MM.1S (cell line): ENCODE results near the gene TELO2.

ENCODE experiments used
- DNase-seq: peaks from one replicate; pipeline ENCODE4 v3.0.0-alpha.2; 2015
- H2AFZ ChIP-seq: fragments of 300-600 bp; sonication (generic); 2 replicates; pipeline ENCODE4 v1.6.0; 2016; ENCODE audit warnings: antibody characterized with exemption, low read length
- H3F3A ChIP-seq: fragments of 300-600 bp; sonication (generic); 2 replicates; pipeline ENCODE4 v1.6.1; 2016; ENCODE audit warnings: mild to moderate bottlenecking, antibody characterized with exemption, low read length, moderate library complexity, mixed read lengths; ENCODE audit not compliant: insufficient read depth
- H3K27ac ChIP-seq: fragments of 300-600 bp; sonication (generic); 2 replicates; pipeline ENCODE4 v1.5.1; 2016; ENCODE audit warnings: mild to moderate bottlenecking, low read length
- H3K27me3 ChIP-seq: fragments of 300-600 bp; sonication (generic); replicated peaks from 2 replicates; pipeline ENCODE4 v1.6.0; 2016; ENCODE audit warnings: low read length; ENCODE audit not compliant: insufficient read depth
- H3K36me3 ChIP-seq: fragments of 300-600 bp; sonication (generic); replicated peaks from 2 replicates; pipeline ENCODE4 v1.6.1; 2016; ENCODE audit warnings: mild to moderate bottlenecking, low read length, mixed read lengths; ENCODE audit not compliant: insufficient read depth
- H3K4me1 ChIP-seq: fragments of 300-600 bp; sonication (generic); 2 replicates; pipeline ENCODE4 v1.6.1; 2016; ENCODE audit warnings: low read length, mixed read lengths
- H3K4me2 ChIP-seq: fragments of 300-600 bp; sonication (generic); 2 replicates; pipeline ENCODE4 v1.6.0; 2016; ENCODE audit warnings: low read depth, low read length
- H3K4me3 ChIP-seq: fragments of 300-600 bp; sonication (generic); 2 replicates; pipeline ENCODE4 v1.5.1; 2016; ENCODE audit warnings: low read length, mixed read lengths
- H3K79me2 ChIP-seq: fragments of 300-600 bp; sonication (generic); 2 replicates; pipeline ENCODE4 v1.6.1; 2016; ENCODE audit warnings: mixed run types, low read length, mixed read lengths
- H3K9ac ChIP-seq: fragments of 300-600 bp; sonication (generic); 2 replicates; pipeline ENCODE4 v1.6.1; 2016; ENCODE audit warnings: low read length, mixed read lengths
- H3K9me2 ChIP-seq: fragments of 300-600 bp; sonication (generic); replicated peaks from 2 replicates; pipeline ENCODE4 v1.6.1; 2016; ENCODE audit warnings: mild to moderate bottlenecking, low read length, mixed read lengths; ENCODE audit not compliant: insufficient read depth
- H3K9me3 ChIP-seq: fragments of 300-600 bp; sonication (generic); replicated peaks from 2 replicates; pipeline ENCODE4 v1.6.1; 2016; ENCODE audit warnings: mild to moderate bottlenecking, low read length, mixed read lengths; ENCODE audit not compliant: insufficient read depth
- H4K20me1 ChIP-seq: fragments of 300-600 bp; sonication (generic); 2 replicates; pipeline ENCODE4 v1.6.1; 2016; ENCODE audit warnings: mild to moderate bottlenecking, low read length, moderate library complexity, mixed read lengths; ENCODE audit not compliant: insufficient read depth
- CTCF ChIP-seq: fragments of 300-600 bp; sonication (generic); IDR thresholded peaks from 2 replicates; pipeline ENCODE4 v1.5.1; 2016; ENCODE audit warnings: antibody characterized with exemption, low read length, mixed read lengths
- EZH2 ChIP-seq: fragments of 300-600 bp; sonication (generic); optimal IDR thresholded peaks from 2 replicates; pipeline ENCODE3; 2017; ENCODE audit warnings: low read depth, mild to moderate bottlenecking, antibody characterized with exemption, low read length, mixed read lengths
- EZH2phosphoT487 ChIP-seq: fragments of 300-600 bp; sonication (generic); IDR thresholded peaks from 2 replicates; pipeline ENCODE4 v1.6.1; 2018; ENCODE audit warnings: antibody characterized with exemption, low read length

TELO2 gene

GRCh38 chr16:1527836-1528811 is 35.0 kb downstream of the TELO2 start:
- H3K9me2 ChIP-seq = no peaks in the 10 kb centered on the region
- H3K4me3 ChIP-seq = no peak overlapping the region
- H3K4me2 ChIP-seq = no peak overlapping the region
- no peaks in the 10 kb centered on the region for H3F3A ChIP-seq
- H4K20me1 ChIP-seq = no peaks in the 10 kb centered on the region
- no peak overlapping the region for H3K27ac ChIP-seq
- no peak overlapping the region for H3K9ac ChIP-seq
- TF ChIP-seq EZH2phosphoT487 (no peak), EZH2 (no peak), CTCF (no peak)
- DNase-seq = no peak
- H3K36me3 ChIP-seq = no peaks in the 10 kb centered on the region
- no peak overlapping the region for H2AFZ ChIP-seq
- H3K4me1 ChIP-seq = no peaks in the 10 kb centered on the region
- H3K79me2 ChIP-seq = no peaks in the 10 kb centered on the region
- H3K27me3 ChIP-seq = peaks cover 92% of the 10 kb centered on the region
- no peaks in the 10 kb centered on the region for H3K9me3 ChIP-seq

- Histone ChIP-seq H3K9me2 (no peaks in the 10 kb centered on the region), H3K27me3 (peaks cover 92% of the 10 kb centered on the region), H3K4me1 (no peaks in the 10 kb centered on the region), H3F3A (no peaks in the 10 kb centered on the region), H2AFZ (no peak overlapping the region), H3K36me3 (no peaks in the 10 kb centered on the region), H3K27ac (no peak overlapping the region), H3K4me2 (no peak overlapping the region), H3K4me3 (no peak overlapping the region), H3K9me3 (no peaks in the 10 kb centered on the region), H4K20me1 (no peaks in the 10 kb centered on the region), H3K79me2 (no peaks in the 10 kb centered on the region), H3K9ac (no peak overlapping the region)
- TF ChIP-seq CTCF (no peak), EZH2 (no peak), EZH2phosphoT487 (no peak)
- no peak for DNase-seq
These were observed 35.9 kb downstream of the TELO2 start for GRCh38 chr16:1528921-1529537.

- H3K9me2 ChIP-seq = no peaks in the 10 kb centered on the region
- no peak overlapping the region for H3K4me2 ChIP-seq
- no peaks in the 10 kb centered on the region for H3F3A ChIP-seq
- DNase-seq = no peak
- no peaks in the 10 kb centered on the region for H4K20me1 ChIP-seq
- no peak overlapping the region for H3K27ac ChIP-seq
- H2AFZ ChIP-seq = no peak overlapping the region
- H3K36me3 ChIP-seq = no peaks in the 10 kb centered on the region
- no peak for TF ChIP-seq EZH2phosphoT487
- no peak for TF ChIP-seq EZH2
- TF ChIP-seq CTCF = no peak
- H3K79me2 ChIP-seq = no peaks in the 10 kb centered on the region
- no peak overlapping the region for H3K4me3 ChIP-seq
- H3K9ac ChIP-seq = no peak overlapping the region
- H3K4me1 ChIP-seq = no peaks in the 10 kb centered on the region
- no peaks in the 10 kb centered on the region for H3K9me3 ChIP-seq
- peaks cover 92% of the 10 kb centered on the region for H3K27me3 ChIP-seq
These were observed 37.3 kb downstream of the TELO2 start for GRCh38 chr16:1530349-1530882.
